Colonic mucosa (tissue), 4 donors: ENCODE results near the gene UBE2H. TPM values are rescaled to one million over a fixed set of nuclear protein-coding genes. Genes with fewer than 3 reads are reported as not detected.

ENCODE experiments used
- DNase-seq: peaks from one replicate; pipeline ENCODE4 v3.0.0-alpha.2; 2020
- H3K27ac ChIP-seq: fragments of 200-600 bp; one replicate; pipeline ENCODE4 v1.8.0; 2021
- H3K27me3 ChIP-seq: fragments of 200-600 bp; one replicate; pipeline ENCODE4 v1.8.0; 2021
- H3K36me3 ChIP-seq: fragments of 200-600 bp; one replicate; pipeline ENCODE4 v1.8.0; 2021
- H3K4me1 ChIP-seq: fragments of 200-600 bp; one replicate; pipeline ENCODE4 v1.8.0; 2021; ENCODE audit warnings: mild to moderate bottlenecking
- H3K4me3 ChIP-seq: fragments of 200-600 bp; one replicate; pipeline ENCODE4 v1.8.0; 2021
- H3K9ac ChIP-seq, 2 donors: one replicate each; pipeline ENCODE4 v1.7.0; 2013; ENCODE audit warnings: control low read depth in 2 of 2, low read depth in 2 of 2, low read length in 2 of 2
- H3K9me3 ChIP-seq: fragments of 200-600 bp; one replicate; pipeline ENCODE4 v1.8.0; 2021
- CTCF ChIP-seq: fragments of 200-600 bp; IDR thresholded peaks from one replicate; pipeline ENCODE4 v1.8.0; 2022; ENCODE audit warnings: antibody characterized with exemption, mild to moderate bottlenecking
- intact Hi-C: fragments of 100-400 bp; cut with DNase I; formaldehyde crosslinking; loops from one replicate; pipeline ENCODE4 v1.14.1; 2022
- total RNA-seq, 2 donors: library from RNA; stranded (reverse); fragmentation: NEBNext Ultra II Directional in 1 of 2; extraction: Animal tissue kit (Norgen Biotek cat#: 25700) in 1 of 2; gene quantifications; one replicate each; pipeline ENCODE4 v1.2.1, GENCODE V29; 2021
- donor health status: healthy.
- donor health status: DM: no; HTN: no; CAD: no.
- donor health status: DM: no; HTN: no; CAD: no.

The UBE2H gene
- total RNA-seq, 2 donors from 2014 or later = 38.4 to 65.8 TPM

GRCh38 chr7:129949292-129950133 lies 3.2 kb downstream of the UBE2H start:
- Histone ChIP-seq H3K36me3 (no peaks in the 10 kb centered on the region), H3K27ac (peak overlapping the region; percentile 96), H3K4me3 (peak overlapping the region; percentile 63), H3K9me3 (no peaks in the 10 kb centered on the region), H3K4me1 (no peaks in the 10 kb centered on the region), H3K27me3 (no peaks in the 10 kb centered on the region), H3K9ac (peak overlapping the region; percentile 15 to 99)
- TF ChIP-seq CTCF = no peak
- DNase-seq = peak; percentile 32
- intact Hi-C loops = no loop called here

- no peak for TF ChIP-seq CTCF
- DNase-seq = peak; percentile 94
- intact Hi-C loops = no loop called here
- Histone ChIP-seq H3K4me1 (no peaks in the 10 kb centered on the region), H3K27me3 (no peaks in the 10 kb centered on the region), H3K9ac (peak overlapping the region; percentile 15 to 99), H3K4me3 (peak overlapping the region; percentile 63), H3K27ac (peak overlapping the region; percentile 96), H3K9me3 (no peaks in the 10 kb centered on the region), H3K36me3 (no peaks in the 10 kb centered on the region)
Observed at GRCh38 chr7:129948877-129949291, 3.9 kb downstream of the UBE2H start.

GRCh38 chr7:129948338-129948737 lies 4.4 kb downstream of the UBE2H start:
- Histone ChIP-seq H3K9ac (no peak overlapping the region), H3K4me1 (no peaks in the 10 kb centered on the region)
- DNase-seq = no peak

GRCh38 chr7:129947701-129948100 lies 5.1 kb downstream of the UBE2H start:
- H3K36me3 ChIP-seq = no peaks in the 10 kb centered on the region
- no peak overlapping the region for H3K4me3 ChIP-seq
- no peaks in the 10 kb centered on the region for H3K27me3 ChIP-seq
- H3K4me1 ChIP-seq = no peaks in the 10 kb centered on the region
- H3K9ac ChIP-seq = no peak overlapping the region
- DNase-seq = no peak
- H3K27ac ChIP-seq = no peak overlapping the region
- TF ChIP-seq CTCF = no peak
- intact Hi-C loops = no loop called here
- no peaks in the 10 kb centered on the region for H3K9me3 ChIP-seq

More at GRCh38 chr7:129948338-129948737, 4.4 kb downstream of the UBE2H start:
- H3K27me3 ChIP-seq = no peaks in the 10 kb centered on the region
- no peak for TF ChIP-seq CTCF
- H3K4me3 ChIP-seq = no peak overlapping the region
- H3K9me3 ChIP-seq = no peaks in the 10 kb centered on the region
- peak overlapping the region; percentile 96 for H3K27ac ChIP-seq
- intact Hi-C loops = no loop called here
- H3K36me3 ChIP-seq = no peaks in the 10 kb centered on the region

- H3K27ac ChIP-seq = no peak overlapping the region
- TF ChIP-seq CTCF = no peak
- no peaks in the 10 kb centered on the region for H3K36me3 ChIP-seq
- DNase-seq = no peak
- no peaks in the 10 kb centered on the region for H3K27me3 ChIP-seq
- H3K4me3 ChIP-seq = no peak overlapping the region
- no peaks in the 10 kb centered on the region for H3K4me1 ChIP-seq
- intact Hi-C loops = no loop called here
- H3K9me3 ChIP-seq = no peaks in the 10 kb centered on the region
- H3K9ac ChIP-seq = no peak overlapping the region
Observed at GRCh38 chr7:129947049-129947448, 5.7 kb downstream of the UBE2H start.
